ENCODE results near the gene VEGFB.

DNA sequence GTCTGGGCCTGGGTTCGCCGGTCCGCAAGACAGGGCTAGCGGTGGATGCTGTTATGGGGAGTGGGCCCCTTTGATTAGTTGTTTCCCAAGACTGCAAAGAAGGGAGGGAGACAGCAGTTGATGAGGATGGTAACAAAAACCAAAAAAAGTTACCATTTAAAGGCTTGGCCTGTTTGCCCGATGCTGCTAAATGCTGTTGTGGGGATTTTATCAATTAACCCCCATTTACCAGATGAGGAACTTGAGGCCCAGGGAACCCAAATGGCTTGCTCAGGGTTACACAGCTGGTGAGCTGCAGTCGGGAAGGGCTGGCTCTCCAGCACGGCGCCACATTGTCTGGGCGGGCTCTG lies 11.8 kb upstream of the VEGFB start:
- TF ChIP-seq, protein P1, sequence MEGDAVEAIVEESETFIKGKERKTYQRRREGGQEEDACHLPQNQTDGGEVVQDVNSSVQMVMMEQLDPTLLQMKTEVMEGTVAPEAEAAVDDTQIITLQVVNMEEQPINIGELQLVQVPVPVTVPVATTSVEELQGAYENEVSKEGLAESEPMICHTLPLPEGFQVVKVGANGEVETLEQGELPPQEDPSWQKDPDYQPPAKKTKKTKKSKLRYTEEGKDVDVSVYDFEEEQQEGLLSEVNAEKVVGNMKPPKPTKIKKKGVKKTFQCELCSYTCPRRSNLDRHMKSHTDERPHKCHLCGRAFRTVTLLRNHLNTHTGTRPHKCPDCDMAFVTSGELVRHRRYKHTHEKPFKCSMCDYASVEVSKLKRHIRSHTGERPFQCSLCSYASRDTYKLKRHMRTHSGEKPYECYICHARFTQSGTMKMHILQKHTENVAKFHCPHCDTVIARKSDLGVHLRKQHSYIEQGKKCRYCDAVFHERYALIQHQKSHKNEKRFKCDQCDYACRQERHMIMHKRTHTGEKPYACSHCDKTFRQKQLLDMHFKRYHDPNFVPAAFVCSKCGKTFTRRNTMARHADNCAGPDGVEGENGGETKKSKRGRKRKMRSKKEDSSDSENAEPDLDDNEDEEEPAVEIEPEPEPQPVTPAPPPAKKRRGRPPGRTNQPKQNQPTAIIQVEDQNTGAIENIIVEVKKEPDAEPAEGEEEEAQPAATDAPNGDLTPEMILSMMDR (conservative IDR thresholded peaks at IDR 0.05; ENCODE audit: low read length), result no peak
- no peak for TF ChIP-seq EZH2phosphoT487 (IDR thresholded peaks at IDR 0.05; ENCODE audit: borderline replicate concordance)
